ENCODE data around the gene OTOG. TPM values are rescaled to one million over a fixed set of nuclear protein-coding genes. Genes with fewer than 3 reads are reported as not detected.

The OTOG gene
- total RNA-seq, 6 experiments from 2014 or later = not detected

- DNase-seq = no peak
- H3K4me1 ChIP-seq = no peaks in the 10 kb centered on the region
- WGBS (ENCODE audit: insufficient coverage, low coverage, low lambda C conversion rate, missing lambda C conversion rate) = 60% methylated on average over 1 of the region's 4 CpGs
Observed at GRCh38 chr11:17541330-17541885, 5.7 kb upstream of the OTOG start.

GRCh38 chr11:17542249-17542648 lies 4.8 kb upstream of the OTOG start:
- Histone ChIP-seq H3K4me3 (no peak overlapping the region), H3K4me1 (no peaks in the 10 kb centered on the region), H3K36me3 (no peaks in the 10 kb centered on the region), H3K27ac (no peak overlapping the region), H3K9me3 (no peaks in the 10 kb centered on the region), H3K27me3 (no peaks in the 10 kb centered on the region)
- intact Hi-C loops (cut with DNase I) = no loop called here
- 24% methylated on average over 4 of the region's 4 CpGs for WGBS (ENCODE audit: insufficient coverage, low coverage, low lambda C conversion rate, missing lambda C conversion rate)
- ATAC-seq = peak; percentile 68 to 90 (median 76)
- TF ChIP-seq POLR2A (IDR thresholded peaks at IDR 0.05) = no peak
- no peak for TF ChIP-seq CTCF (IDR thresholded peaks at IDR 0.05)
- DNase-seq = peak in 1 of 3 donors; percentile 62

More at GRCh38 chr11:17541330-17541885, 5.7 kb upstream of the OTOG start:
- Histone ChIP-seq H3K36me3 (no peaks in the 10 kb centered on the region), H3K4me3 (no peak overlapping the region), H3K9me3 (no peaks in the 10 kb centered on the region), H3K27ac (no peak overlapping the region), H3K27me3 (no peaks in the 10 kb centered on the region)
- no peak for ATAC-seq
- TF ChIP-seq POLR2A (IDR thresholded peaks at IDR 0.05) = no peak
- no peak for TF ChIP-seq CTCF (IDR thresholded peaks at IDR 0.05)
- intact Hi-C loops (cut with DNase I) = no loop called here

GRCh38 chr11:17543041-17543440 lies 4.0 kb upstream of the OTOG start:
- no CpG with 5 or more reads among the region's 2 CpGs for WGBS (ENCODE audit: insufficient coverage, low coverage, low lambda C conversion rate, missing lambda C conversion rate)
- no peaks in the 10 kb centered on the region for H3K9me3 ChIP-seq
- no peaks in the 10 kb centered on the region for H3K4me1 ChIP-seq
- H3K36me3 ChIP-seq = no peaks in the 10 kb centered on the region
- intact Hi-C loops (cut with DNase I) = no loop called here
- no peak overlapping the region for H3K4me3 ChIP-seq
- ATAC-seq = no peak
- DNase-seq = no peak
- no peaks in the 10 kb centered on the region for H3K27me3 ChIP-seq
- TF ChIP-seq POLR2A (IDR thresholded peaks at IDR 0.05) = no peak
- TF ChIP-seq CTCF (IDR thresholded peaks at IDR 0.05) = no peak
- H3K27ac ChIP-seq = no peak overlapping the region

- no peaks in the 10 kb centered on the region for H3K9me3 ChIP-seq
- H3K4me3 ChIP-seq = no peak overlapping the region
- intact Hi-C loops (cut with DNase I) = no loop called here
- no peaks in the 10 kb centered on the region for H3K27me3 ChIP-seq
- ATAC-seq (peak in 1 of 4 donors; percentile 13), DNase-seq (no peak)
- no peaks in the 10 kb centered on the region for H3K4me1 ChIP-seq
- TF ChIP-seq CTCF (IDR thresholded peaks at IDR 0.05) = no peak
- TF ChIP-seq POLR2A (IDR thresholded peaks at IDR 0.05) = no peak
- H3K36me3 ChIP-seq = no peaks in the 10 kb centered on the region
- H3K27ac ChIP-seq = no peak overlapping the region
- WGBS (ENCODE audit: insufficient coverage, low coverage, low lambda C conversion rate, missing lambda C conversion rate) = 33% methylated on average over 9 of the region's 17 CpGs
Observed at GRCh38 chr11:17543574-17544180, 3.4 kb upstream of the OTOG start.
